Measurements from ENCODE around the gene TNPO2. TPM values are rescaled to one million over a fixed set of nuclear protein-coding genes. Genes with fewer than 3 reads are reported as not detected.

The TNPO2 gene
- total RNA-seq, 1 experiment from 2014 or later, result 105 TPM

DNA sequence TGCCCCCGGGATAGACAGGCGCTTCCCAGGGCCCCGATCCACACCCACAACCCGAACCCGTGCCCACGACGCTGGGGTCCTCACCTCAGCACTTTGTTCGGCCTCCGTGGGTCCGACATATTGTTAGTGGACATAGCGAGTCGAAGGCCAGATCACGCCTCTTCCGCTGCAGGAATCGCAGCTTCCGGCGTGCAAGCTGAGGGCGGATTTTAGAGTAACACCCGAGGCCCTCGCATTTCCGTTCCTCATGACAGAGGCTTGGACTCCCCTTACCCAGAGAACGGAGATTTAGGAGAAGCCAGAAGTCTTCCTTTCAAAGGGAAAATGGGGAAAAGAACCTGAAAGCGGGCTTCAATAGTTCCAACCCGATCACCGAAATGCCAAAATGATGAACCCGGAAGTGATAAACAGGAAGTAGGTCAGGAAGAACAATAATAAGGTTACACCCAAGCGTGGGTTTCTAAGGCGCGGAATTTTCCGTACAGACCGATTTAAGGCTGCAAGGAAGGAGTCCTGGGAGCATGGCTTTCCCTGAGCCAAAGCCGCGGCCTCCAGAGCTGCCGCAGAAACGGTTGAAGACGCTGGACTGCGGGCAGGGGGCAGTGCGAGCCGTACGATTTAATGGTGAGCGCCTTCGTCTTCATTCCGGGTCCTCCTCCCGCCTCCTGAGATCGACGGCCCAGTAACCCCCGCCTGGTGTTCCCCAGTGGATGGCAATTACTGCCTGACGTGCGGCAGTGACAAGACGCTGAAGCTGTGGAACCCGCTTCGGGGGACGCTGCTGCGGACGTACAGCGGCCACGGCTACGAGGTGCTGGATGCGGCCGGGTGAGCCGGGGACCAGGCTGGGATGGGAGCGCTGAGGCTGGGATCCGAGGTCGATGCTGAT is 54.2 kb downstream of the TNPO2 start:
- ATAC-seq (no peak), DNase-seq (ENCODE audit: low spot score) (peak; percentile 59)
- H3K36me3 Mint-ChIP-seq, result peaks cover 18% of the 10 kb centered on the region
- H3K27ac Mint-ChIP-seq, result peak overlapping the region; percentile 100
- no peaks in the 10 kb centered on the region for H3K9me3 Mint-ChIP-seq
- H3K4me3 Mint-ChIP-seq, result peak overlapping the region; percentile 98
- peaks cover 33% of the 10 kb centered on the region for H3K4me1 Mint-ChIP-seq
- ChIA-PET CTCF (interaction anchor here (1.0 to 3.1 kb wide), 5 partner anchors 12 to 216 kb away, joined by 3 to 22 read pairs (median 3); partner anchors contain the start of gene DHPS), POLR2A (interaction anchor here (1.2 to 1.4 kb wide), 2 partner anchors 30 to 185 kb away, joined by 3 to 4 read pairs; partner anchors contain the start of gene ZNF709)
- H3K27me3 Mint-ChIP-seq (ENCODE audit: low read depth), result no peaks in the 10 kb centered on the region
- TF ChIP-seq NR3C1 (CRISPR knock-in tag; conservative IDR thresholded peaks at IDR 0.05; ENCODE audit: low read depth) (no peak), ZNF263 (CRISPR knock-in tag; IDR thresholded peaks at IDR 0.05; ENCODE audit: low read depth) (no peak), IRF2 (CRISPR knock-in tag; IDR thresholded peaks at IDR 0.05; ENCODE audit: borderline replicate concordance, low read depth) (no peak), NR2C2 (CRISPR knock-in tag; IDR thresholded peaks at IDR 0.05) (no peak; the same call in 1 of the 2 replicates), MYBL2 (CRISPR knock-in tag; IDR thresholded peaks at IDR 0.05) (peak; percentile 64; the same call in 1 of the 2 replicates), NFATC4 (CRISPR knock-in tag; IDR thresholded peaks at IDR 0.05) (0 out of 2 replicates have a peak, but pooled peaks have one; percentile 57), ETV6 (CRISPR knock-in tag; IDR thresholded peaks at IDR 0.05) (no peak), SP1 (CRISPR knock-in tag; conservative IDR thresholded peaks at IDR 0.05) (peak; percentile 81), ZNF671 (CRISPR knock-in tag; IDR thresholded peaks at IDR 0.05) (no peak), ELF4 (CRISPR knock-in tag; IDR thresholded peaks at IDR 0.05; ENCODE audit: low read depth) (no peak), ZNF138 (CRISPR knock-in tag; conservative IDR thresholded peaks at IDR 0.05) (no peak), CREM (CRISPR knock-in tag; IDR thresholded peaks at IDR 0.05) (peak; percentile 85), FOXJ3 (CRISPR knock-in tag; IDR thresholded peaks at IDR 0.05; ENCODE audit: borderline replicate concordance) (no peak), ZNF423 (CRISPR knock-in tag; IDR thresholded peaks at IDR 0.05) (no peak), FOXP1 (CRISPR knock-in tag; IDR thresholded peaks at IDR 0.05; ENCODE audit: borderline replicate concordance) (no peak), TEAD1 (CRISPR knock-in tag; IDR thresholded peaks at IDR 0.05) (no peak; the same call in 1 of the 2 replicates)
- TF ChIP-seq, protein P1, sequence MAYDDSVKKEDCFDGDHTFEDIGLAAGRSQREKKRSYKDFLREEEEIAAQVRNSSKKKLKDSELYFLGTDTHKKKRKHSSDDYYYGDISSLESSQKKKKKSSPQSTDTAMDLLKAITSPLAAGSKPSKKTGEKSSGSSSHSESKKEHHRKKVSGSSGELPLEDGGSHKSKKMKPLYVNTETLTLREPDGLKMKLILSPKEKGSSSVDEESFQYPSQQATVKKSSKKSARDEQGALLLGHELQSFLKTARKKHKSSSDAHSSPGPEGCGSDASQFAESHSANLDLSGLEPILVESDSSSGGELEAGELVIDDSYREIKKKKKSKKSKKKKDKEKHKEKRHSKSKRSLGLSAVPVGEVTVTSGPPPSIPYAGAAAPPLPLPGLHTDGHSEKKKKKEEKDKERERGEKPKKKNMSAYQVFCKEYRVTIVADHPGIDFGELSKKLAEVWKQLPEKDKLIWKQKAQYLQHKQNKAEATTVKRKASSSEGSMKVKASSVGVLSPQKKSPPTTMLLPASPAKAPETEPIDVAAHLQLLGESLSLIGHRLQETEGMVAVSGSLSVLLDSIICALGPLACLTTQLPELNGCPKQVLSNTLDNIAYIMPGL (CRISPR knock-in tag; IDR thresholded peaks at IDR 0.05), result peak; percentile 51; the same call in 1 of the 2 replicates
- TF ChIP-seq, protein P2, sequence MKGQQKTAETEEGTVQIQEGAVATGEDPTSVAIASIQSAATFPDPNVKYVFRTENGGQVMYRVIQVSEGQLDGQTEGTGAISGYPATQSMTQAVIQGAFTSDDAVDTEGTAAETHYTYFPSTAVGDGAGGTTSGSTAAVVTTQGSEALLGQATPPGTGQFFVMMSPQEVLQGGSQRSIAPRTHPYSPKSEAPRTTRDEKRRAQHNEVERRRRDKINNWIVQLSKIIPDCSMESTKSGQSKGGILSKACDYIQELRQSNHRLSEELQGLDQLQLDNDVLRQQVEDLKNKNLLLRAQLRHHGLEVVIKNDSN (CRISPR knock-in tag; IDR thresholded peaks at IDR 0.05), result peak; percentile 19; the same call in 1 of the 2 replicates
- TF ChIP-seq, protein P3, sequence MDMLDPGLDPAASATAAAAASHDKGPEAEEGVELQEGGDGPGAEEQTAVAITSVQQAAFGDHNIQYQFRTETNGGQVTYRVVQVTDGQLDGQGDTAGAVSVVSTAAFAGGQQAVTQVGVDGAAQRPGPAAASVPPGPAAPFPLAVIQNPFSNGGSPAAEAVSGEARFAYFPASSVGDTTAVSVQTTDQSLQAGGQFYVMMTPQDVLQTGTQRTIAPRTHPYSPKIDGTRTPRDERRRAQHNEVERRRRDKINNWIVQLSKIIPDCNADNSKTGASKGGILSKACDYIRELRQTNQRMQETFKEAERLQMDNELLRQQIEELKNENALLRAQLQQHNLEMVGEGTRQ (CRISPR knock-in tag; IDR thresholded peaks at IDR 0.05), result no peak
- TF ChIP-seq, protein P4, sequence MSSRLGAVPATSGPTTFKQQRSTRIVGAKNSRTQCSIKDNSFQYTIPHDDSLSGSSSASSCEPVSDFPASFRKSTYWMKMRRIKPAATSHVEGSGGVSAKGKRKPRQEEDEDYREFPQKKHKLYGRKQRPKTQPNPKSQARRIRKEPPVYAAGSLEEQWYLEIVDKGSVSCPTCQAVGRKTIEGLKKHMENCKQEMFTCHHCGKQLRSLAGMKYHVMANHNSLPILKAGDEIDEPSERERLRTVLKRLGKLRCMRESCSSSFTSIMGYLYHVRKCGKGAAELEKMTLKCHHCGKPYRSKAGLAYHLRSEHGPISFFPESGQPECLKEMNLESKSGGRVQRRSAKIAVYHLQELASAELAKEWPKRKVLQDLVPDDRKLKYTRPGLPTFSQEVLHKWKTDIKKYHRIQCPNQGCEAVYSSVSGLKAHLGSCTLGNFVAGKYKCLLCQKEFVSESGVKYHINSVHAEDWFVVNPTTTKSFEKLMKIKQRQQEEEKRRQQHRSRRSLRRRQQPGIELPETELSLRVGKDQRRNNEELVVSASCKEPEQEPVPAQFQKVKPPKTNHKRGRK (CRISPR knock-in tag; IDR thresholded peaks at IDR 0.05; ENCODE audit: borderline replicate concordance), result no peak
- TF ChIP-seq, protein P5, sequence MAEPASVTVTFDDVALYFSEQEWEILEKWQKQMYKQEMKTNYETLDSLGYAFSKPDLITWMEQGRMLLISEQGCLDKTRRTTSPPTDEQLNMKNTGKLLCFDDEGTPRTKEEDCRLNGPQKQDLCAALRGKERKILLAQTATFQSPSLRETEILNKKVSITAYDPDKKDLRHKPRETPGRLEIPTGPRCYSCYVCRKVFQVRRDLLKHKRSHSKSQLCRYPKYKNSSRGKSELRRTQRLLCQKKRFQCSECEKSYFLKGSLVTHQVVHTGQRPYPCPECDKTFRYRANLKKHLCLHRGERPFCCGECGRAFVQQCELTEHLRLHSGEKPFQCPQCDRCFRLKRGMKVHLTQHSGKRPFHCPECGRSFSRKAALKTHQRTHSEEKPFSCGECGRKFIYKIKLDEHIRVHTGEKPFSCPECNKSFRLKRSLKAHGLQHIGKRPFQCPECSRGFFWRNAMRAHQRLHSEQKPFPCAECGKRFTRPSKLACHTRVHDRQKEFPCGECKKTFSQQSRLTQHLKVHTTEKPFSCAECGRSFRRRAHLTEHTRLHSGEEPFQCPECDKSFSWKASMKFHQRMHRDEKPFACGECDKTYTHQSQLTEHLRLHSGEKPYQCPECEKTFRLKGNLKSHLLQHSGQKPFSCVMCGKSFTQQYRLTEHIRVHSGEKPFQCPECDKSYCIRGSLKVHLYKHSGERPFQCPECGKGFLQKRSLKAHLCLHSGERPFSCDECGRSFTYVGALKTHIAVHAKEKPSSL (CRISPR knock-in tag; conservative IDR thresholded peaks at IDR 0.05), result no peak
- TF ChIP-seq, protein P6, sequence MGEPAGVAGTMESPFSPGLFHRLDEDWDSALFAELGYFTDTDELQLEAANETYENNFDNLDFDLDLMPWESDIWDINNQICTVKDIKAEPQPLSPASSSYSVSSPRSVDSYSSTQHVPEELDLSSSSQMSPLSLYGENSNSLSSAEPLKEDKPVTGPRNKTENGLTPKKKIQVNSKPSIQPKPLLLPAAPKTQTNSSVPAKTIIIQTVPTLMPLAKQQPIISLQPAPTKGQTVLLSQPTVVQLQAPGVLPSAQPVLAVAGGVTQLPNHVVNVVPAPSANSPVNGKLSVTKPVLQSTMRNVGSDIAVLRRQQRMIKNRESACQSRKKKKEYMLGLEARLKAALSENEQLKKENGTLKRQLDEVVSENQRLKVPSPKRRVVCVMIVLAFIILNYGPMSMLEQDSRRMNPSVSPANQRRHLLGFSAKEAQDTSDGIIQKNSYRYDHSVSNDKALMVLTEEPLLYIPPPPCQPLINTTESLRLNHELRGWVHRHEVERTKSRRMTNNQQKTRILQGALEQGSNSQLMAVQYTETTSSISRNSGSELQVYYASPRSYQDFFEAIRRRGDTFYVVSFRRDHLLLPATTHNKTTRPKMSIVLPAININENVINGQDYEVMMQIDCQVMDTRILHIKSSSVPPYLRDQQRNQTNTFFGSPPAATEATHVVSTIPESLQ (CRISPR knock-in tag; IDR thresholded peaks at IDR 0.05), result no peak
- TF ChIP-seq, protein P7, sequence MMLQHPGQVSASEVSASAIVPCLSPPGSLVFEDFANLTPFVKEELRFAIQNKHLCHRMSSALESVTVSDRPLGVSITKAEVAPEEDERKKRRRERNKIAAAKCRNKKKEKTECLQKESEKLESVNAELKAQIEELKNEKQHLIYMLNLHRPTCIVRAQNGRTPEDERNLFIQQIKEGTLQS (CRISPR knock-in tag; conservative IDR thresholded peaks at IDR 0.05), result no peak
- TF ChIP-seq, protein P8, sequence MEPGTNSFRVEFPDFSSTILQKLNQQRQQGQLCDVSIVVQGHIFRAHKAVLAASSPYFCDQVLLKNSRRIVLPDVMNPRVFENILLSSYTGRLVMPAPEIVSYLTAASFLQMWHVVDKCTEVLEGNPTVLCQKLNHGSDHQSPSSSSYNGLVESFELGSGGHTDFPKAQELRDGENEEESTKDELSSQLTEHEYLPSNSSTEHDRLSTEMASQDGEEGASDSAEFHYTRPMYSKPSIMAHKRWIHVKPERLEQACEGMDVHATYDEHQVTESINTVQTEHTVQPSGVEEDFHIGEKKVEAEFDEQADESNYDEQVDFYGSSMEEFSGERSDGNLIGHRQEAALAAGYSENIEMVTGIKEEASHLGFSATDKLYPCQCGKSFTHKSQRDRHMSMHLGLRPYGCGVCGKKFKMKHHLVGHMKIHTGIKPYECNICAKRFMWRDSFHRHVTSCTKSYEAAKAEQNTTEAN (CRISPR knock-in tag; IDR thresholded peaks at IDR 0.05), result no peak
- TF ChIP-seq, protein P9, sequence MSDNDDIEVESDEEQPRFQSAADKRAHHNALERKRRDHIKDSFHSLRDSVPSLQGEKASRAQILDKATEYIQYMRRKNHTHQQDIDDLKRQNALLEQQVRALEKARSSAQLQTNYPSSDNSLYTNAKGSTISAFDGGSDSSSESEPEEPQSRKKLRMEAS (CRISPR knock-in tag; IDR thresholded peaks at IDR 0.05), result peak; percentile 11; the same call in 1 of the 2 replicates

Measured in WTC11 (cell line).